HL-60/S4 treated with retinoic acid at 250 ng/mL for 4 days and 3 days (cell line): ENCODE measurements around the gene MYO5C.
"Not testable (repeated sequence)": the region's sequence is repeated elsewhere in the genome, so short reads cannot be mapped to it uniquely, and the experiment has no call there.

Source experiments
- in situ Hi-C: fragments of 300-500 bp; cut with MboI; formaldehyde crosslinking; loops from 2 replicates; pipeline ENCODE4 v1.7.0; 2022; ENCODE audit warnings: low sequenced_read_pairs

MYO5C gene

GRCh38 chr15:52317022-52317421 lies 21.4 kb upstream of the MYO5C start:
- in situ Hi-C loops, result no loop called here

- in situ Hi-C loops, result no loop called here
Observed at GRCh38 chr15:52309154-52309548, 13.5 kb upstream of the MYO5C start.

- in situ Hi-C loops, result no loop called here
Observed at GRCh38 chr15:52308446-52309153, 13.0 kb upstream of the MYO5C start.

- in situ Hi-C loops, result no loop called here
Observed at GRCh38 chr15:52307847-52308246, 12.2 kb upstream of the MYO5C start.

GRCh38 chr15:52306270-52306669 lies 10.7 kb upstream of the MYO5C start:
- in situ Hi-C loops, result no loop called here

- in situ Hi-C loops, result no loop called here
Observed at GRCh38 chr15:52303093-52303772, 7.6 kb upstream of the MYO5C start.

- in situ Hi-C loops, result no loop called here
Observed at GRCh38 chr15:52301265-52301847, 5.8 kb upstream of the MYO5C start.

- in situ Hi-C loops, result no loop called here
Observed at GRCh38 chr15:52294881-52295420, 653 bp downstream of the MYO5C start.

- in situ Hi-C loops, result no loop called here
Observed at GRCh38 chr15:52292780-52293392, 2.7 kb downstream of the MYO5C start.

- in situ Hi-C loops, result no loop called here
Observed at GRCh38 chr15:52291204-52291603, 4.4 kb downstream of the MYO5C start.

- in situ Hi-C loops, result no loop called here
Observed at GRCh38 chr15:52290800-52291199, 4.8 kb downstream of the MYO5C start.

GRCh38 chr15:52290329-52290728 lies 5.3 kb downstream of the MYO5C start:
- in situ Hi-C loops, result no loop called here

GRCh38 chr15:52289629-52290081 lies 5.9 kb downstream of the MYO5C start:
- in situ Hi-C loops, result no loop called here

- in situ Hi-C loops, result no loop called here
Observed at GRCh38 chr15:52288986-52289385, 6.6 kb downstream of the MYO5C start.

GRCh38 chr15:52288051-52288942 lies 7.3 kb downstream of the MYO5C start:
- in situ Hi-C loops, result no loop called here

GRCh38 chr15:52287114-52287513 lies 8.5 kb downstream of the MYO5C start:
- in situ Hi-C loops, result no loop called here

- in situ Hi-C loops, result not testable (repeated sequence)
Observed at GRCh38 chr15:52285941-52286340, 9.7 kb downstream of the MYO5C start.

- in situ Hi-C loops, result no loop called here
Observed at GRCh38 chr15:52284164-52284563, 11.4 kb downstream of the MYO5C start.

- in situ Hi-C loops, result no loop called here
Observed at GRCh38 chr15:52283281-52283680, 12.3 kb downstream of the MYO5C start.

- in situ Hi-C loops, result no loop called here
Observed at GRCh38 chr15:52282418-52282817, 13.2 kb downstream of the MYO5C start.
